ENCODE results near the gene FADS3. TPM values are rescaled to one million over a fixed set of nuclear protein-coding genes. Genes with fewer than 3 reads are reported as not detected.

The FADS3 gene
- total and polyA plus RNA-seq, 9 of the 15 experiments (the other 6 are each of a cell fraction or from before 2014, with no cell fraction given): 0.97 to 148 (median 92.7) TPM

DNA sequence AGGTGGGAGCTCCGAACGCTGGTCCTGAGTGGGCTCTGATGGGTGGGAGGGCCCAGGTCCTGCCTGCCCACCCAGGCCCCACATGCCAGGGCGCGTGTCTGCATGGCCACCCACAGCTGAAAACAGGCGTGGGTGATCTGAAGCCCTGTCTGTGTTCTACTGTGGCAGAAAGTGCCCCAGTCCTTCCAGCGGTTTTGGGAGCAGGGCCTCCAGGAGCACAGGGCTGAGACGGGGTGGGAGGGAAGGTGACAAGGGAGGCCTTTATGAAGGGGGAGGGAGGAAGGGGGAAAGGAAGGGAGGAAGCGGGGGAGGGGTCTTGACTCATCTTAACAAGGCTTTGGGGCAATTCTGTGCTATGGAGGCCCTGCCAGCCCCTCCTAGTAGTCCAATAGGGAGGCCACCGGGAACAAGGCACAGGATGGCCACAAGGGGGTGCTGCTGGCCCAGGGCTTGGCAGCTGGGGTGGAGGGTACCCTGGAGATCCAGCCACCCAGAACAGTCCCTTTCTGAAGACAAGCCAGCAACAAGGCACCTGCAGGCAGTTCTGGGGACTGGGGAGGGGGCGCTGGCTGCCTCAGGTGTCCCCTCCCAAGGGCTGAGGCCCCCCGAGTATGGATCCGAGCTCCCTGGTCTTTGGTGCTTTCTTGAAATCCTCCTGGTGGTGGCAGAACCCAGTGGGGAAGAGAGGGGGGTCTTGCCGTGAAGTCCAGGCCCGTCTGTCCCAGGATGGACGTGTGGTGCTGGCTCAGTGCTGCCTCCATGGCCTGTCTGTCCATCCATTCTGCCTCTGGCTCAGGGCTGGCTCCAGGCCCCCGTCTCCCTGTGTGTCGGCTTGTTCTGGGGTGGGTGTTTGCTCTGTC, 6.3 kb upstream of the FADS3 start (continued):
- TF ChIP-seq, protein P1, sequence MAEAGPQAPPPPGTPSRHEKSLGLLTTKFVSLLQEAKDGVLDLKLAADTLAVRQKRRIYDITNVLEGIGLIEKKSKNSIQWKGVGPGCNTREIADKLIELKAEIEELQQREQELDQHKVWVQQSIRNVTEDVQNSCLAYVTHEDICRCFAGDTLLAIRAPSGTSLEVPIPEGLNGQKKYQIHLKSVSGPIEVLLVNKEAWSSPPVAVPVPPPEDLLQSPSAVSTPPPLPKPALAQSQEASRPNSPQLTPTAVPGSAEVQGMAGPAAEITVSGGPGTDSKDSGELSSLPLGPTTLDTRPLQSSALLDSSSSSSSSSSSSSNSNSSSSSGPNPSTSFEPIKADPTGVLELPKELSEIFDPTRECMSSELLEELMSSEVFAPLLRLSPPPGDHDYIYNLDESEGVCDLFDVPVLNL (CRISPR knock-in tag; IDR thresholded peaks at IDR 0.05; ENCODE audit: low read depth): no peak
- peak; percentile 75; the same call in 1 of the 2 replicates for TF ChIP-seq CC2D1A (IDR thresholded peaks at IDR 0.05)
- peak; percentile 93 for TF ChIP-seq SMC3 (conservative IDR thresholded peaks at IDR 0.05; ENCODE audit: insufficient read depth, low read depth, low read length)
- no peak for TF ChIP-seq HDAC2 (IDR thresholded peaks at IDR 0.05)
- no peak for TF ChIP-seq GATAD2A (IDR thresholded peaks at IDR 0.05)
- TF ChIP-seq, protein P2, sequence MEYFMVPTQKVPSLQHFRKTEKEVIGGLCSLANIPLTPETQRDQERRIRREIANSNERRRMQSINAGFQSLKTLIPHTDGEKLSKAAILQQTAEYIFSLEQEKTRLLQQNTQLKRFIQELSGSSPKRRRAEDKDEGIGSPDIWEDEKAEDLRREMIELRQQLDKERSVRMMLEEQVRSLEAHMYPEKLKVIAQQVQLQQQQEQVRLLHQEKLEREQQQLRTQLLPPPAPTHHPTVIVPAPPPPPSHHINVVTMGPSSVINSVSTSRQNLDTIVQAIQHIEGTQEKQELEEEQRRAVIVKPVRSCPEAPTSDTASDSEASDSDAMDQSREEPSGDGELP (CRISPR knock-in tag; IDR thresholded peaks at IDR 0.05; ENCODE audit: borderline replicate concordance): peak; percentile 68; the same call in 1 of the 2 replicates
- no peak for TF ChIP-seq FOXM1 (IDR thresholded peaks at IDR 0.05; ENCODE audit: low read depth)
- TF ChIP-seq FOXM1 (CRISPR knock-in tag; IDR thresholded peaks at IDR 0.05; ENCODE audit: low read depth): no peak
- TF ChIP-seq CBFB (CRISPR knock-in tag; IDR thresholded peaks at IDR 0.05): peak; percentile 48; the same call in 1 of the 2 replicates
- TF ChIP-seq, protein P3, sequence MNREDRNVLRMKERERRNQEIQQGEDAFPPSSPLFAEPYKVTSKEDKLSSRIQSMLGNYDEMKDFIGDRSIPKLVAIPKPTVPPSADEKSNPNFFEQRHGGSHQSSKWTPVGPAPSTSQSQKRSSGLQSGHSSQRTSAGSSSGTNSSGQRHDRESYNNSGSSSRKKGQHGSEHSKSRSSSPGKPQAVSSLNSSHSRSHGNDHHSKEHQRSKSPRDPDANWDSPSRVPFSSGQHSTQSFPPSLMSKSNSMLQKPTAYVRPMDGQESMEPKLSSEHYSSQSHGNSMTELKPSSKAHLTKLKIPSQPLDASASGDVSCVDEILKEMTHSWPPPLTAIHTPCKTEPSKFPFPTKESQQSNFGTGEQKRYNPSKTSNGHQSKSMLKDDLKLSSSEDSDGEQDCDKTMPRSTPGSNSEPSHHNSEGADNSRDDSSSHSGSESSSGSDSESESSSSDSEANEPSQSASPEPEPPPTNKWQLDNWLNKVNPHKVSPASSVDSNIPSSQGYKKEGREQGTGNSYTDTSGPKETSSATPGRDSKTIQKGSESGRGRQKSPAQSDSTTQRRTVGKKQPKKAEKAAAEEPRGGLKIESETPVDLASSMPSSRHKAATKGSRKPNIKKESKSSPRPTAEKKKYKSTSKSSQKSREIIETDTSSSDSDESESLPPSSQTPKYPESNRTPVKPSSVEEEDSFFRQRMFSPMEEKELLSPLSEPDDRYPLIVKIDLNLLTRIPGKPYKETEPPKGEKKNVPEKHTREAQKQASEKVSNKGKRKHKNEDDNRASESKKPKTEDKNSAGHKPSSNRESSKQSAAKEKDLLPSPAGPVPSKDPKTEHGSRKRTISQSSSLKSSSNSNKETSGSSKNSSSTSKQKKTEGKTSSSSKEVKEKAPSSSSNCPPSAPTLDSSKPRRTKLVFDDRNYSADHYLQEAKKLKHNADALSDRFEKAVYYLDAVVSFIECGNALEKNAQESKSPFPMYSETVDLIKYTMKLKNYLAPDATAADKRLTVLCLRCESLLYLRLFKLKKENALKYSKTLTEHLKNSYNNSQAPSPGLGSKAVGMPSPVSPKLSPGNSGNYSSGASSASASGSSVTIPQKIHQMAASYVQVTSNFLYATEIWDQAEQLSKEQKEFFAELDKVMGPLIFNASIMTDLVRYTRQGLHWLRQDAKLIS (CRISPR knock-in tag; IDR thresholded peaks at IDR 0.05): 0 out of 2 replicates have a peak, but pooled peaks have one; percentile 33
- TF ChIP-seq, protein P4, sequence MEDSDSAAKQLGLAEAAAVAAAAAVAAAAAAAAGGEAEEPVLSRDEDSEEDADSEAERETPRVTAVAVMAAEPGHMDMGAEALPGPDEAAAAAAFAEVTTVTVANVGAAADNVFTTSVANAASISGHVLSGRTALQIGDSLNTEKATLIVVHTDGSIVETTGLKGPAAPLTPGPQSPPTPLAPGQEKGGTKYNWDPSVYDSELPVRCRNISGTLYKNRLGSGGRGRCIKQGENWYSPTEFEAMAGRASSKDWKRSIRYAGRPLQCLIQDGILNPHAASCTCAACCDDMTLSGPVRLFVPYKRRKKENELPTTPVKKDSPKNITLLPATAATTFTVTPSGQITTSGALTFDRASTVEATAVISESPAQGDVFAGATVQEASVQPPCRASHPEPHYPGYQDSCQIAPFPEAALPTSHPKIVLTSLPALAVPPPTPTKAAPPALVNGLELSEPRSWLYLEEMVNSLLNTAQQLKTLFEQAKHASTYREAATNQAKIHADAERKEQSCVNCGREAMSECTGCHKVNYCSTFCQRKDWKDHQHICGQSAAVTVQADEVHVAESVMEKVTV (CRISPR knock-in tag; IDR thresholded peaks at IDR 0.05): peak; percentile 85
- TF ChIP-seq ZNF57 (CRISPR knock-in tag; IDR thresholded peaks at IDR 0.05): no peak
- 0 out of 4 replicates have a peak, but pooled peaks of 1 of the 2 experiments have one; percentile 46 for TF ChIP-seq RCOR1 (IDR thresholded peaks at IDR 0.05; ENCODE audit: borderline replicate concordance in 1 of 2, low read depth in 2 of 2, low read length in 2 of 2)
- TF ChIP-seq, protein P5, sequence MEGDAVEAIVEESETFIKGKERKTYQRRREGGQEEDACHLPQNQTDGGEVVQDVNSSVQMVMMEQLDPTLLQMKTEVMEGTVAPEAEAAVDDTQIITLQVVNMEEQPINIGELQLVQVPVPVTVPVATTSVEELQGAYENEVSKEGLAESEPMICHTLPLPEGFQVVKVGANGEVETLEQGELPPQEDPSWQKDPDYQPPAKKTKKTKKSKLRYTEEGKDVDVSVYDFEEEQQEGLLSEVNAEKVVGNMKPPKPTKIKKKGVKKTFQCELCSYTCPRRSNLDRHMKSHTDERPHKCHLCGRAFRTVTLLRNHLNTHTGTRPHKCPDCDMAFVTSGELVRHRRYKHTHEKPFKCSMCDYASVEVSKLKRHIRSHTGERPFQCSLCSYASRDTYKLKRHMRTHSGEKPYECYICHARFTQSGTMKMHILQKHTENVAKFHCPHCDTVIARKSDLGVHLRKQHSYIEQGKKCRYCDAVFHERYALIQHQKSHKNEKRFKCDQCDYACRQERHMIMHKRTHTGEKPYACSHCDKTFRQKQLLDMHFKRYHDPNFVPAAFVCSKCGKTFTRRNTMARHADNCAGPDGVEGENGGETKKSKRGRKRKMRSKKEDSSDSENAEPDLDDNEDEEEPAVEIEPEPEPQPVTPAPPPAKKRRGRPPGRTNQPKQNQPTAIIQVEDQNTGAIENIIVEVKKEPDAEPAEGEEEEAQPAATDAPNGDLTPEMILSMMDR (IDR thresholded peaks at IDR 0.05 in 2 of 3, conservative IDR thresholded peaks at IDR 0.05 in 1 of 3; ENCODE audit: insufficient read depth in 2 of 3, low read depth in 1 of 3, low read length in 3 of 3): peak; percentile 86 to 96 (median 91)
- TF ChIP-seq, protein P6, sequence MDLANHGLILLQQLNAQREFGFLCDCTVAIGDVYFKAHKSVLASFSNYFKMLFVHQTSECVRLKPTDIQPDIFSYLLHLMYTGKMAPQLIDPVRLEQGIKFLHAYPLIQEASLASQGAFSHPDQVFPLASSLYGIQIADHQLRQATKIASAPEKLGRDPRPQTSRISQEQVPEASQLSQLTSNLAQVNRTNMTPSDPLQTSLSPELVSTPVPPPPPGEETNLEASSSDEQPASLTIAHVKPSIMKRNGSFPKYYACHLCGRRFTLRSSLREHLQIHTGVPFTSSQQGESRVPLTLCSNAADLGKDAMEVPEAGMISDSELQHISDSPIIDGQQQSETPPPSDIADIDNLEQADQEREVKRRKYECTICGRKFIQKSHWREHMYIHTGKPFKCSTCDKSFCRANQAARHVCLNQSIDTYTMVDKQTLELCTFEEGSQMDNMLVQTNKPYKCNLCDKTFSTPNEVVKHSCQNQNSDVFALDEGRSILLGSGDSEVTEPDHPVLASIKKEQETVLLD (IDR thresholded peaks at IDR 0.05): no peak

All from K562 (cell line).